Gastroesophageal sphincter (tissue), 3 donors: ENCODE measurements around the gene CMSS1.

Source experiments
- CTCF ChIP-seq, 4 experiments: fragments of 200-600 bp in 2 of 4; fragments of 450-650 bp in 2 of 4; sonication (generic) in 1 of 4; IDR thresholded peaks; one replicate each; pipeline ENCODE4 v1.5.1; 2017 to 2019; ENCODE audit warnings: antibody characterized with exemption in 4 of 4, mild to moderate bottlenecking in 2 of 4, moderate library complexity in 2 of 4
- EP300 ChIP-seq: sonication (generic); formaldehyde crosslinking; IDR thresholded peaks from one replicate; pipeline ENCODE4 v1.6.1; 2017; ENCODE audit warnings: antibody characterized with exemption, mild to moderate bottlenecking
- POLR2AphosphoS5 ChIP-seq: sonication (generic); formaldehyde crosslinking; IDR thresholded peaks from one replicate; pipeline ENCODE4 v1.6.1; 2017; ENCODE audit warnings: antibody characterized with exemption

- TF ChIP-seq POLR2AphosphoS5 (no peak), CTCF (IDR thresholded peaks at IDR 0.05) (no peak), EP300 (no peak)
Measured at GRCh38 chr3:99879275-99879674, 61.6 kb downstream of the CMSS1 start.
